Spleen (tissue), 11 donors: ENCODE measurements around the gene TSPAN19. TPM values are rescaled to one million over a fixed set of nuclear protein-coding genes. Genes with fewer than 3 reads are reported as not detected.
A peak's percentile ranks its signal among the peaks of the same experiment; 100 is the strongest.

Source experiments
- DNase-seq: peaks from one replicate; pipeline ENCODE4 v3.0.0-alpha.2; 2020
- H3K27ac ChIP-seq, 8 donors: fragments of 200-600 bp; sonication (generic) in 7 of 8; 1 replicate in 4 of 8; 2 replicates in 4 of 8; pipeline versions ENCODE4 v1.5.0 to v1.8.0; 2016 to 2021; ENCODE audit warnings: inconsistent platforms in 4 of 8, mild to moderate bottlenecking in 4 of 8, moderate library complexity in 1 of 8
- H3K27me3 ChIP-seq, 7 donors: fragments of 200-600 bp; sonication (generic) in 6 of 7; replicated peaks in 1 of 7; 1 replicate in 4 of 7; 2 replicates in 3 of 7; pipeline versions ENCODE4 v1.5.0 to v1.8.0; 2016 to 2021; ENCODE audit warnings: inconsistent platforms in 3 of 7, mild to moderate bottlenecking in 1 of 7
- H3K36me3 ChIP-seq, 6 donors: fragments of 200-600 bp; sonication (generic) in 5 of 6; 1 replicate in 4 of 6; 2 replicates in 2 of 6; pipeline versions ENCODE4 v1.5.0 to v1.8.0; 2016 to 2021; ENCODE audit warnings: inconsistent platforms in 2 of 6
- H3K4me1 ChIP-seq, 6 donors: fragments of 200-600 bp; sonication (generic) in 5 of 6; 1 replicate in 3 of 6; 2 replicates in 3 of 6; pipeline versions ENCODE4 v1.5.0 to v1.8.0; 2016 to 2021; ENCODE audit warnings: inconsistent platforms in 3 of 6
- H3K4me3 ChIP-seq, 8 donors: fragments of 200-600 bp; sonication (generic) in 7 of 8; 1 replicate in 4 of 8; 2 replicates in 4 of 8; pipeline versions ENCODE4 v1.5.0 to v1.8.0; 2016 to 2021; ENCODE audit warnings: inconsistent platforms in 4 of 8, mild to moderate bottlenecking in 4 of 8, moderate library complexity in 2 of 8
- H3K9me3 ChIP-seq, 8 donors: fragments of 200-600 bp; sonication (generic) in 7 of 8; 1 replicate in 4 of 8; 2 replicates in 4 of 8; pipeline versions ENCODE4 v1.5.0 to v1.8.0; 2016 to 2021; ENCODE audit warnings: inconsistent platforms in 4 of 8
- CTCF ChIP-seq, 11 experiments: fragments of 200-600 bp in 7 of 11; fragments of 450-650 bp in 4 of 11; sonication (generic) in 4 of 11; IDR thresholded peaks in 8 of 11; conservative IDR thresholded peaks in 3 of 11; 1 replicate in 7 of 11; 2 replicates in 4 of 11; pipeline versions ENCODE4 v1.4.0 to v1.8.0; 2016 to 2021; ENCODE audit warnings: antibody characterized with exemption in 11 of 11, inconsistent platforms in 4 of 11, mild to moderate bottlenecking in 1 of 11
- POLR2A ChIP-seq, 3 donors: fragments of 450-650 bp; IDR thresholded peaks; one replicate each; pipeline ENCODE4 v1.5.1; 2017; ENCODE audit warnings: antibody characterized with exemption in 3 of 3, mild to moderate bottlenecking in 1 of 3
- POLR2AphosphoS5 ChIP-seq, 3 donors: sonication (generic); formaldehyde crosslinking; IDR thresholded peaks; one replicate each; pipeline ENCODE4 v1.5.1; 2017; ENCODE audit warnings: antibody characterized with exemption in 3 of 3
- WGBS, 5 donors: extraction: QIAGEN DNeasy Blood & Tissue Kit in 3 of 5; methylation state at CpG; one replicate each; pipeline versions ENCODE4 v1.1.5 to v1.1.7; 2013 to 2018; 5-methylcytosine and 5-hydroxymethylcytosine counted together
- intact Hi-C: fragments of 100-400 bp; cut with DNase I; formaldehyde crosslinking; loops from one replicate; pipeline ENCODE4 v1.15.0; 2023; ENCODE audit warnings: low total_unique reads
- polyA plus RNA-seq, 3 donors: library from polyadenylated mRNA; stranded (reverse); fragments of 200-250 nt; gene quantifications; one replicate each; pipeline ENCODE4 v1.2.1, GENCODE V29; 2013
- total RNA-seq, 7 donors: library from RNA; depleted of rRNA in 3 of 7; stranded (reverse); fragments of >200 nt in 3 of 7; fragmentation: NEBNext Ultra II Directional in 4 of 7; extraction: Animal tissue kit (Norgen Biotek cat#: 25700) in 4 of 7; gene quantifications; one replicate each; pipeline versions ENCODE4 v1.1.0 to v1.2.1, GENCODE V29; 2016 to 2021
- donor health status: healthy with polysubstance abuse.
- donor health status: DM: no; HTN: no; CAD: no; lungs with moderate emphysema.
- donor health status: DM: no; HTN: no; CAD: no.
- donor health status: Bipolar disorder and iron deficiency.
- donor health status: healthy.
- donor health status: DM: no; HTN: no; CAD: no.
- donor health status: DM: yes; HTN: yes; CAD: no.

Gene TSPAN19
- total and polyA plus RNA-seq, 10 donors, result 0.11 to 1.1 (median 0.51) TPM; not detected in 5

GRCh38 chr12:85057370-85057963 lies 21.4 kb upstream of the TSPAN19 start:
- Histone ChIP-seq H3K9me3 (no peaks in the 10 kb centered on the region), H3K4me1 (peaks cover 0 to 13% (median 0%) of the 10 kb centered on the region in 6 donors), H3K27me3 (no peaks in the 10 kb centered on the region), H3K36me3 (no peaks in the 10 kb centered on the region), H3K4me3 (no peak overlapping the region), H3K27ac (no peak overlapping the region)
- no peak for TF ChIP-seq POLR2AphosphoS5 (IDR thresholded peaks at IDR 0.05)
- TF ChIP-seq CTCF (IDR thresholded peaks at IDR 0.05 in 8 of 11, conservative IDR thresholded peaks at IDR 0.05 in 3 of 11), result peak in 9 of 11 experiments; percentile 30 to 74 (median 50)
- DNase-seq, result no peak
- WGBS, 5 donors, result 43 to 59% (median 49%) methylated on average over 2 of the region's 2 CpGs
- intact Hi-C loops, result no loop called here

GRCh38 chr12:85043829-85044228 lies 7.8 kb upstream of the TSPAN19 start:
- intact Hi-C loops, result no loop called here
- no peak for DNase-seq
- TF ChIP-seq POLR2A (IDR thresholded peaks at IDR 0.05), result no peak
- no peak for TF ChIP-seq CTCF (IDR thresholded peaks at IDR 0.05 in 8 of 11, conservative IDR thresholded peaks at IDR 0.05 in 3 of 11)
- TF ChIP-seq POLR2AphosphoS5 (IDR thresholded peaks at IDR 0.05), result no peak
- Histone ChIP-seq H3K27me3 (no peaks in the 10 kb centered on the region), H3K36me3 (no peaks in the 10 kb centered on the region), H3K4me1 (no peaks in the 10 kb centered on the region), H3K9me3 (no peaks in the 10 kb centered on the region), H3K27ac (no peak overlapping the region), H3K4me3 (no peak overlapping the region)

GRCh38 chr12:85041395-85041794 lies 5.3 kb upstream of the TSPAN19 start:
- Histone ChIP-seq H3K27me3 (peaks cover 0 to 11% (median 0%) of the 10 kb centered on the region in 7 donors), H3K4me1 (peaks cover 0 to 5% (median 0%) of the 10 kb centered on the region in 6 donors), H3K9me3 (no peaks in the 10 kb centered on the region), H3K27ac (no peak overlapping the region), H3K36me3 (no peaks in the 10 kb centered on the region), H3K4me3 (no peak overlapping the region)
- DNase-seq, result no peak
- 32 to 44% (median 43%) methylated on average over 1 of the region's 1 CpG for WGBS, 5 donors
- TF ChIP-seq CTCF (IDR thresholded peaks at IDR 0.05 in 8 of 11, conservative IDR thresholded peaks at IDR 0.05 in 3 of 11) (no peak), POLR2A (IDR thresholded peaks at IDR 0.05) (no peak), POLR2AphosphoS5 (IDR thresholded peaks at IDR 0.05) (no peak)
- intact Hi-C loops, result no loop called here

GRCh38 chr12:85036733-85037132 lies 656 bp upstream of the TSPAN19 start:
- intact Hi-C loops, result no loop called here
- H3K27ac ChIP-seq, result no peak overlapping the region
- DNase-seq, result no peak
- H3K4me3 ChIP-seq, result peak overlapping the region in 7 of 8 donors; percentile 30 to 71 (median 41)
- TF ChIP-seq CTCF (IDR thresholded peaks at IDR 0.05 in 8 of 11, conservative IDR thresholded peaks at IDR 0.05 in 3 of 11) (no peak), POLR2A (IDR thresholded peaks at IDR 0.05) (no peak), POLR2AphosphoS5 (IDR thresholded peaks at IDR 0.05) (no peak)
- H3K4me1 ChIP-seq, result peaks cover 0 to 12% (median 0%) of the 10 kb centered on the region in 6 donors
- H3K9me3 ChIP-seq, result no peaks in the 10 kb centered on the region
- WGBS, 5 donors, result 7 to 16% (median 13%) methylated on average over 3 of the region's 3 CpGs
- no peaks in the 10 kb centered on the region for H3K36me3 ChIP-seq
- peaks cover 0 to 26% (median 0%) of the 10 kb centered on the region in 7 donors for H3K27me3 ChIP-seq
